Glutamatergic neuron (in vitro differentiated cells): ENCODE measurements around the gene PTPRQ. TPM values are rescaled to one million over a fixed set of nuclear protein-coding genes. Genes with fewer than 3 reads are reported as not detected.
A peak's percentile ranks its signal among the peaks of the same experiment; 100 is the strongest.

Experiments
- DNase-seq: peaks from one replicate; pipeline ENCODE4 v3.0.0; 2022
- H3K27ac Mint-ChIP-seq: one replicate; pipeline ENCODE4 v1.8.0; 2020; ENCODE audit warnings: mild to moderate bottlenecking, mixed read lengths, inconsistent platforms; ENCODE audit not compliant: unreplicated experiment
- H3K27me3 Mint-ChIP-seq: one replicate; pipeline ENCODE4 v1.8.0; 2020; ENCODE audit warnings: mild to moderate bottlenecking, moderate library complexity, mixed read lengths, inconsistent platforms; ENCODE audit not compliant: unreplicated experiment
- H3K36me3 Mint-ChIP-seq: one replicate; pipeline ENCODE4 v1.8.0; 2020; ENCODE audit warnings: mild to moderate bottlenecking, mixed read lengths, inconsistent platforms; ENCODE audit not compliant: unreplicated experiment
- H3K4me1 Mint-ChIP-seq: one replicate; pipeline ENCODE4 v1.8.0; 2020; ENCODE audit warnings: mild to moderate bottlenecking, low read depth, mixed read lengths, inconsistent platforms; ENCODE audit not compliant: unreplicated experiment
- H3K4me3 Mint-ChIP-seq: one replicate; pipeline ENCODE4 v1.8.0; 2020; ENCODE audit warnings: mild to moderate bottlenecking, mixed read lengths, inconsistent platforms; ENCODE audit not compliant: unreplicated experiment
- H3K9me3 Mint-ChIP-seq: one replicate; pipeline ENCODE4 v1.8.0; 2020; ENCODE audit warnings: mild to moderate bottlenecking, moderate library complexity, mixed read lengths, inconsistent platforms; ENCODE audit not compliant: unreplicated experiment
- long read RNA-seq: library from polyadenylated mRNA; unstranded; transcript quantifications from one replicate; pipeline ENCODE4 v2.0.0, GENCODE V29; 2020; ENCODE audit not compliant: unreplicated experiment
- total RNA-seq: library from RNA; stranded (reverse); fragmentation: NEBNext Ultra II Directional; extraction: Animal tissue kit (Norgen Biotek cat#: 25700); gene quantifications from one replicate; pipeline ENCODE4 v1.2.1, GENCODE V29; 2021; ENCODE audit not compliant: unreplicated experiment
- TF ChIP-seq, protein P1 (sequence below): fragments of 200-600 bp; sonication (generic); IDR thresholded peaks from one replicate; pipeline ENCODE4 v1.5.0; 2021; ENCODE audit not compliant: partially characterized antibody, unreplicated experiment

Gene PTPRQ, protein sequence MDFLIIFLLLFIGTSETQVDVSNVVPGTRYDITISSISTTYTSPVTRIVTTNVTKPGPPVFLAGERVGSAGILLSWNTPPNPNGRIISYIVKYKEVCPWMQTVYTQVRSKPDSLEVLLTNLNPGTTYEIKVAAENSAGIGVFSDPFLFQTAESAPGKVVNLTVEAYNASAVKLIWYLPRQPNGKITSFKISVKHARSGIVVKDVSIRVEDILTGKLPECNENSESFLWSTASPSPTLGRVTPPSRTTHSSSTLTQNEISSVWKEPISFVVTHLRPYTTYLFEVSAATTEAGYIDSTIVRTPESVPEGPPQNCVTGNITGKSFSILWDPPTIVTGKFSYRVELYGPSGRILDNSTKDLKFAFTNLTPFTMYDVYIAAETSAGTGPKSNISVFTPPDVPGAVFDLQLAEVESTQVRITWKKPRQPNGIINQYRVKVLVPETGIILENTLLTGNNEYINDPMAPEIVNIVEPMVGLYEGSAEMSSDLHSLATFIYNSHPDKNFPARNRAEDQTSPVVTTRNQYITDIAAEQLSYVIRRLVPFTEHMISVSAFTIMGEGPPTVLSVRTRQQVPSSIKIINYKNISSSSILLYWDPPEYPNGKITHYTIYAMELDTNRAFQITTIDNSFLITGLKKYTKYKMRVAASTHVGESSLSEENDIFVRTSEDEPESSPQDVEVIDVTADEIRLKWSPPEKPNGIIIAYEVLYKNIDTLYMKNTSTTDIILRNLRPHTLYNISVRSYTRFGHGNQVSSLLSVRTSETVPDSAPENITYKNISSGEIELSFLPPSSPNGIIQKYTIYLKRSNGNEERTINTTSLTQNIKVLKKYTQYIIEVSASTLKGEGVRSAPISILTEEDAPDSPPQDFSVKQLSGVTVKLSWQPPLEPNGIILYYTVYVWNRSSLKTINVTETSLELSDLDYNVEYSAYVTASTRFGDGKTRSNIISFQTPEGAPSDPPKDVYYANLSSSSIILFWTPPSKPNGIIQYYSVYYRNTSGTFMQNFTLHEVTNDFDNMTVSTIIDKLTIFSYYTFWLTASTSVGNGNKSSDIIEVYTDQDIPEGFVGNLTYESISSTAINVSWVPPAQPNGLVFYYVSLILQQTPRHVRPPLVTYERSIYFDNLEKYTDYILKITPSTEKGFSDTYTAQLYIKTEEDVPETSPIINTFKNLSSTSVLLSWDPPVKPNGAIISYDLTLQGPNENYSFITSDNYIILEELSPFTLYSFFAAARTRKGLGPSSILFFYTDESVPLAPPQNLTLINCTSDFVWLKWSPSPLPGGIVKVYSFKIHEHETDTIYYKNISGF (N-terminal part only)
- not detected for total RNA-seq
- long read RNA-seq, partial matches to known transcripts: 0 of 1 reads
- long read RNA-seq, other reads (novel, unspliced or antisense): 1 of 1 reads

DNA sequence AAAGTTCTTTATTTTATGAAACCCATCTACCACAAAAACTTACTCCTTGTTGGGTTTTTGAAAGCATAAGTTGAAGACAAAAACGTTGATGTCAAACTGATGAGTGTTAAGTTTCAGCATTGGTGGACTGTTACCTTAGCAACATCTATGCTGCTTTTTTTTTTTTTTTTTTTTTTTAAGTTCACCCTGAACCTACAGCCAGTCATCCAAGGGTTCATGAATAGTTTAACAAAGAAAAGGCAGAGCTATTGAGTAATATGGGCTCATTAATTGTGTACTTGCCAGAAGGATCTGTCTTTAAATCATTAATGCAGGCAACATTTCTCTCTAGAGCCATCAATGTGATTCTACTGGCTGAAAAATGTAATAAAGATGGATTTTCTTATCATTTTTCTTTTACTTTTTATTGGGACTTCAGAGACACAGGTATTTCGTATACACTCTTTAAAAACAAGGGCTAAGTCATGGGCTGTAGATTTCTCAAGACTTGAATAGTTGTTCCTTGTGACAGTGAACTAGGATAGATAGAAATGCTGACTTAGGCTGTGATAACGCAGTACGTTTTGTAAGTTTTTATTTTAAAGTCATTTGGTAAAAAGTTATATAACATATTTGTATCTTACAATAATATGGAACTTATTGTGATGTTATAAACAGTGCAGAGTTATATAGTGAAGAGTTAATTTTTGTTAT, at the start of gene PTPRQ:
Gene PTPRQ, plus strand, starts transcription at position 262 of the 693 bp plus-strand sequence. Its CDS starts 111 bp downstream, at position 373.
- TF ChIP-seq, protein P1, sequence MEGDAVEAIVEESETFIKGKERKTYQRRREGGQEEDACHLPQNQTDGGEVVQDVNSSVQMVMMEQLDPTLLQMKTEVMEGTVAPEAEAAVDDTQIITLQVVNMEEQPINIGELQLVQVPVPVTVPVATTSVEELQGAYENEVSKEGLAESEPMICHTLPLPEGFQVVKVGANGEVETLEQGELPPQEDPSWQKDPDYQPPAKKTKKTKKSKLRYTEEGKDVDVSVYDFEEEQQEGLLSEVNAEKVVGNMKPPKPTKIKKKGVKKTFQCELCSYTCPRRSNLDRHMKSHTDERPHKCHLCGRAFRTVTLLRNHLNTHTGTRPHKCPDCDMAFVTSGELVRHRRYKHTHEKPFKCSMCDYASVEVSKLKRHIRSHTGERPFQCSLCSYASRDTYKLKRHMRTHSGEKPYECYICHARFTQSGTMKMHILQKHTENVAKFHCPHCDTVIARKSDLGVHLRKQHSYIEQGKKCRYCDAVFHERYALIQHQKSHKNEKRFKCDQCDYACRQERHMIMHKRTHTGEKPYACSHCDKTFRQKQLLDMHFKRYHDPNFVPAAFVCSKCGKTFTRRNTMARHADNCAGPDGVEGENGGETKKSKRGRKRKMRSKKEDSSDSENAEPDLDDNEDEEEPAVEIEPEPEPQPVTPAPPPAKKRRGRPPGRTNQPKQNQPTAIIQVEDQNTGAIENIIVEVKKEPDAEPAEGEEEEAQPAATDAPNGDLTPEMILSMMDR: no peak
- Mint-ChIP-seq H3K4me3 (no peak within 1 kb of the TSS), H3K36me3 (no peaks in the 10 kb centered on the region)

DNA sequence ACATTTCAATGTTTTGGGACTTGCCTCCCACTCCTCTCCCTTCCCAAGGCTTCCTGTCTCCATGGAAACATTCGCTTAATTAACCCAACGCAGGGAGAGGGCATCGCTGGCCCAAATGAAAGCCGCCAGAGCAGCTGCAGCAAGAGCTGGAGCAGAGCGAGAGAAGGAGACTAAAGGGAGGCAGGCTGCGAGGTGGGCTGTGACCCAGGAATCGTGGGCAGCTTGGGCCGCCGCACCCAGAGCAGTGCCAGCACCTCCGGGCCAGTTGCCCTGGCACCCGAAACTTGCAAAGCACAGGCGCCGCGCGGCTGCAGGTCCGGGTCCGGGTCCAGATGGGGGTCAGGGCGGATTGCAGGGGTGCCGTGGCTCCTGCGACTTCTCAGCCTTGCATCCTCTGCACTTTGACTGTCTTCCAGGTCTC, 43.5 kb upstream of the PTPRQ start:
- Mint-ChIP-seq H3K27ac (no peak overlapping the region), H3K4me3 (no peak overlapping the region), H3K27me3 (no peaks in the 10 kb centered on the region), H3K36me3 (no peaks in the 10 kb centered on the region), H3K4me1 (no peaks in the 10 kb centered on the region), H3K9me3 (no peaks in the 10 kb centered on the region)
- TF ChIP-seq, protein P1: no peak
- peak; percentile 17 for DNase-seq

More for the DNA sequence above, at the start of gene PTPRQ:
- DNase-seq: no peak
- H3K4me1 Mint-ChIP-seq: no peaks in the 10 kb centered on the region
- no peak within 1 kb of the TSS for H3K27ac Mint-ChIP-seq
- H3K9me3 Mint-ChIP-seq: no peaks in the 10 kb centered on the region
- no peaks in the 10 kb centered on the region for H3K27me3 Mint-ChIP-seq

DNA sequence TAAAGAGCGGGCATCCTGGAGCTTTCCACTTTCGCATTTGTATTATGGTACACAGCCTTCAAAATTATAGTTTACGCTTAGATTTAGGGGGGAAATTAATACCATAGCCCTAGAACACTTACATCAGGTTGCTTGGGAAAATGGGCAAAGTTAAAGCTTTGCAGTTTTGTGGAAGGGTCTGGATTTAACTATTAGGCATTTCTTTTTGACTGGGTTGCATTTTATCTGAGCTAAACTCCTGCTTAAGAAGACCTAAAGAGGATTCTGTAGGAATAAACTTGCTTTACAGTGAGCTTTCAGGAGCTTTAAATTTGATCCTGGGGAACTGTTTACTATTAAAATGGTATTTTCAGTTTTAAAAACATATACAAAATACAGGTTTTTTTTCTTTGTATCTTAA, 42.8 kb upstream of the PTPRQ start:
- no peak overlapping the region for H3K4me3 Mint-ChIP-seq
- DNase-seq: no peak
- H3K9me3 Mint-ChIP-seq: no peaks in the 10 kb centered on the region
- TF ChIP-seq, protein P1: no peak
- no peaks in the 10 kb centered on the region for H3K27me3 Mint-ChIP-seq
- H3K27ac Mint-ChIP-seq: no peak overlapping the region
- H3K36me3 Mint-ChIP-seq: no peaks in the 10 kb centered on the region
- no peaks in the 10 kb centered on the region for H3K4me1 Mint-ChIP-seq

DNA sequence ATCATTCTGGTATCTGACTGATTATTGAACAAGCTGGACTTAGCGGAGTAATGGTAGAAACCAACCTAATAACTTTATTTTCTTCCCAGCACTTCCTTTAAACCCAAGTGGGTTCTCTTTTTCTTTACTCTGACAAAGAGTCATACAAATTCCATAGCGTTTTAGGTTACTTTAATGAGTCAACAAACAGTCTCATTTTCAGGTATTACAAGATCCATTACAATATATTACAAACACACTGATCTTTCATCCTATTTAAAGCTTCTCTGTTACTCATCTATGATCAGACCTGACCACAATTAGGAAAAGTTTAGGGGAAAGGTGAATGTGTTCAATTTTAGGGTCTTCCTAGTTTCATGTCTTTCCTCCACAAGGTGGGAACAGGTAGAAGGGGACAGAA, 39.4 kb upstream of the PTPRQ start:
- Mint-ChIP-seq H3K9me3 (no peaks in the 10 kb centered on the region), H3K27ac (no peak overlapping the region), H3K4me3 (no peak overlapping the region), H3K27me3 (no peaks in the 10 kb centered on the region), H3K4me1 (no peaks in the 10 kb centered on the region), H3K36me3 (no peaks in the 10 kb centered on the region)
- DNase-seq: no peak
- TF ChIP-seq, protein P1: no peak
